HG03565 (cell line): ENCODE data around the gene HNRNPUL1.

Experiments
- ATAC-seq: cut with Tn5 transposase; IDR thresholded peaks from one replicate; pipeline ENCODE4 v1.9.1; 2021; ENCODE audit warnings: mild to moderate bottlenecking, moderate library complexity; ENCODE audit not compliant: unreplicated experiment

HNRNPUL1 gene

DNA sequence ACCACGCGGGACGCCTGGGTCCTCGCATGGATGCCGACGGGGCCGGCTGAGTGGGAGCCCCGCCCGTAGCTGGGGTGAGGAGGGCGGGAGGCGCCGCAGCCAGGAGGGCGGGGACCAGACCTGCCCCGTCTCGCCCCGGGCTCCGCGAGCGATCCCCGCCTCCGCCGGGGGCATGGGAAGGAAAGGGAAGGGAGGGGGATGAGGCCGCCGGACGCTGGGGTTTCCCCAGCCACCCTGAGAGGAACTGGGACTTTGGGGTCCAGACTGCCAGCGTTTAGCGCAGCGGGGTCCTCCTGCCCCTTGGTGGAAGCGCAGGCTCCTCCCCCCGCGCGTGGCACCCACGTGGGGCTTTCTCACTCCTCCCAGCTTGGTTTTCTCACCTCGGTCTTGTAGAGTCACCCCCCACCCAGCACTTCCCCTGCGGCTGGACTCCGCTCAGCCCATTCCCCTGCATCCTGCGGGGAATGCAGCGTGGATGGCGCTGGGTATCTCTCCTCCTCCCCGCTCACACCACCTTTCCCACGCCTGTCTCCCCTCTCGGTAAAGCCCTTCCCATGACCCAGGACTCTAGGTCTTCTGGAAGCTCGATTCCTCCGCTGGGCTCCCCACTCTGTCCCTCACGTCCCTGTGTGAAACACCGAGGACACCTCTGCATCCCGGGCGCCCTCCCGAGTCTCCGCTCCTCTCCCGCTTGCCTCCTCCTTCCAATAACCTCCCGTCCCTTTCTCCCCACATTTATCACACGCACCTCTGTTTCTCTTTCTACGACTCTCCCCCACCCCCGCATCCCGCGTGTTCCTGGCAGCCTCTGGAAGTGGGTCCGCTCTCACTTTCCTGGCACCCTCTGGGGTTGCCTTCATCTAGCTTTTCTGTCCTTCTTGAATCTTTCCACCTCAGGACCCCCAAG lies 87.4 kb downstream of the HNRNPUL1 start:
- ATAC-seq: no peak

DNA sequence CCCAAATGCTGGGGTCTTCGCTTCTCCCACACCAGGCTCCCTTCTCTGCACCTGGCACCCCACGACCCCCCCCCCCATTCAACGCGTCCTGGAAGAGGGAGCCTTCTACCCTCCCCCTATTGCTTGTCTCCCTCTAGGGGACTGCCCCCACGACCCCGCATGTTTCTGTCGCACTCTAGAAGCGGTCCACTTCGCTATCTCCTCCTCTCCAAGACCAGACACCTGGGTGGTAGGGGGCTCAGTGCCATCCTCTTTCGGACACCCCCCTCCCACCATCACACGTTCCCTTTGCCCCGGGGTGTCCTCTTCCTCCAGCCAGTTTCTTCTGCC lies 88.1 kb downstream of the HNRNPUL1 start:
- ATAC-seq: no peak

DNA sequence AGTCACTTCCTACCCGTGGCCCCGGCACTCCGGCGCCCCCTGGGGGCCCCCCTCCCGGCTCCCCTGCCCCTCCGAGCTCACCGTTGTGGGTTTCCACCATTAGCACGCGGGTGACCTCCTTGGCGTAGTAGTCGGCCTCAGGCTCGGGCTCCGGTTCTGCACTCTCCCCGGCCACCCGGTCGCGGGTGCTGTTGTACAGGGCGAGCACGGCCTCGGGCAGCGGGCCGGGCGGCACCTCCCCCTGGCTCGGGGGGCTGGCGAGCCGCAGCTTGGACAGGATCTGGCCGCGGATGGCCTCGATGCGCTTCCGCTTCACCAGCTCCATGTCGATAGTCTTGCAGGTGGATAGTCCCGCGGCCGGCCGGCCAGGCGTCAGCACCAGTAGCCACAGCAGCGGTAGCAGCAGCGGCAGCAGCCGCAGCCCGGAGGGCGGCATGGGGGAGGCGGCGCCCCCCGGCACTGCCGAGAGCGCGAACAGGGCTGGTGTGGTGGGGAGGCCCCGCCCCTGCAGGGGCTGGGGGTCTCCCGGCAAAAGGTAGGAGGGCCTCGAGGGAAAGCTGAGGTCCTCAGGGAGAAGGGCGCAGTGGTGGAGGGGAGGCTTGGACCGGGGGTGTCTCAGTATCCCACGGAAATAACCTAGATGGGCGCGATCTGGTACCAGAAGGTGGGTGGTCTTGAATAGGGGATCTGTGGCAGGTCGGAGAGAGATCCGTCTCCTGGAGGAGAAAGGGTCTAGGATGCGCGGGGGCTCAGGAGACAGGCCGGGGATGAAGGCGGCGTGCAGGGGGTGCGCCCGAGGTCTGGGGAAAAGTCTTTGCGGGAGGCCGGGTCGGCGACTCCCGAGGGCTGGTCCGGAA lies 88.7 kb downstream of the HNRNPUL1 start:
- no peak for ATAC-seq

DNA sequence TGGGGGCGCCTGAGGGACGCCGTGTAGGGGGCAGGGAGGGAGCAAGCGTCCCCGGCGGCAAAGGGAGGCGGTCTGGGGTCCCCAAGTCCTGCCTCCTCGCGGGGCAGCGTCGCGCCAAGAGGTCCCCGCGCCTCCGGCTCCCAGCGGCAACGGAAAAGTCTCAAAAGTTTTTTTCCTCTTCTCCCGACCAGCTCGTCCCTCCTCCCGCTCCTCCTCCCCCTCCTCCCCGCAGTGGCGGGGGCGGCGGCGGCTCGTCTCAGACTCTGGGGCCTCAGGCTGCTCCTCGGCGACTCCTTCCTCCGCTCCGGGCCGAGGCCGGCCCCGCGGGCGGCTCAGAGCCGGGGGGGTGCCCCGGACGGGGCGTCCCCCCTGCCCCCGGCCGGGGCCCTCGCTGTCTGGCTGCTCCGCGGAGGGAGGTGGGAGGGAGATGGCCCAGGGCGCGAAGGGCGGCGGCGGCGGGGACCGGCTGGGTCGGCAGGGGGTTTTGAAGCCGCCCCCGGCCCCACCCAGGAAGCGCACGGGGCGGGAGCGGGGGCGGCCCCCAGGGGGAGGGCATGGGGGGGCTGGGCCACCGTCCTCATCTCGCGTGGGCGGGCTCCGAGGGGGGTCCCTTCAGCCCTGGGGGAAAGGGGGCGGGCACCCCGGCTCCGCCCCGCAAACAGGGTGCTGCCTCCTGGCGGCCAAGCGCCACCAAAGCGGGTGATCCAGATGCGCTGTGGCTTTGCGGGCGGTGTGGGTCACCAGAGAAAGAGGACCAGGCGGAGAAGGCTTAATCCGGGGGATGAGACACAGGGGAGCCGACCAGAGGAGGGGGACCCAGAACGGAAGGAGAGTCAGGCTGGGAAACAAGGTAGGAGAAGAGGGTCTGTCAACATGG lies 89.5 kb downstream of the HNRNPUL1 start, which contains the start of gene TGFB1:
TGFB1 (minus strand) TSS at position 457 of the 877 bp plus-strand sequence. CDS start 878 bp downstream, outside the sequence.
- ATAC-seq: peak; percentile 32

DNA sequence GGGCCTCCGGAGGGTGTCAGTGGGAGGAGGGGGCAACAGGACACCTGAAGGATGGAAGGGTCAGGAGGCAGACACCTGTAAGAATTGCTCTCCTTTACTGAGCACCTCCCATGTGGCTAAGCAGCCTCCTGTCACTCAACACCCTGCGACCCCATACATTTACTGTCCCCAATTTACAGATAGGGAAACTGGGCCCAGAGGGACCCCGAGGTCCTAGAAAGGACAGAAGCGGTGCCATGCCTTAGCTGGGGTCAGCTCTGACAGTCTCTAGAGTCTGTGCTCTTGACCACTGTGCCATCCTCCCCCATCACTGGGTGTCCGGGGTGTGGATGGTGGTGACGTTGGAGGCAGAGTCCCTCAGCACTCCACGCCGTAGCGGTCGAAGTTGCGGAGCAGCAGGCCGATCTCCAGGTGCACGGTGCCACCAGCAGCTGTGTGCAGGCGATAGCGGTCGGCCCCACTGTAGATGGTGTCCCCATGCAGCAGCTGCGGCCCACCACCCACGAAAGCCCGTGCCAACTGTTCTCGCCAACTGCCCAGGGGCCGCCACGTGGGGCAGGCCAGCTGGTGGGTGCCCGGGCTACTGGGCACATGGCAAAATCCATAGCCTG lies 90.3 kb downstream of the HNRNPUL1 start:
- no peak for ATAC-seq

DNA sequence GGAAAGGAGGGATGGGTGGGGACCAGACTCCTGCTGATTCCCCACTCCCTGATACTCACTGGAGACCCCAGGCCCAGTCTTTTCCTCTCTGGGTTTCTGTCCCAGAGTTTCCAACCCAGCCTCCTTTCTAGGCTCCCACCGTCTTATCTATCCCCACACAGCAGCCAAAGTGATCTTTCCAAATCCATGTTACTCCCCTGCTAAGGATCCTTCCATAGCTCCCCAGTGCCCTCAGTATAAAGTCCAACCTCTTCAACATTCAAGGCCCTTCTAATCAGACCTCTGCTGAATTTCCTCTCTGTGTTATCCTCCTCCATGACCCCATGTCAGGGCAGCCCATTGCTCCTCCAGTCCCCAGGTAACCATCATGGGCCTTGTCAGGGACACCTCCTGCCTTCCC lies 90.9 kb downstream of the HNRNPUL1 start:
- ATAC-seq: no peak

DNA sequence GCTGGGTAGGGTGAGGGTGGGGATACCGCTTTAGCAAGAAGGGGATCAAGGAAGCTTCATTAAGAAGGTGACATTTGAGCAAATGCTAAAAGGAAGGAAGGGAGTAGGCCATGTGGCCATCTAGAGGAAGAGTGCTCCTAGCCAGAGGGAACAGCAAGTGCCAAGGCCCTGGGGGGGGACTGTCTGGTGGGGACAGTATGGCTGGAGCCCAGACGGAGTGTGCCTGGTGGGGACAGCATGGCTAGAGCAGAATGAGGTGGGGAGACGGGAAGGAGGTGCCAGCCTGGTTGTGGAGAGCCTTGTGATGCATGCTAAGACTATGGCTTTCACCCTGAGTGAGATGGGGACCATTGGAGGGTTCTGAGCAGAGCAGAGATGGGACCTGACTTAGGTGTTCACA lies 91.6 kb downstream of the HNRNPUL1 start:
- no peak for ATAC-seq

DNA sequence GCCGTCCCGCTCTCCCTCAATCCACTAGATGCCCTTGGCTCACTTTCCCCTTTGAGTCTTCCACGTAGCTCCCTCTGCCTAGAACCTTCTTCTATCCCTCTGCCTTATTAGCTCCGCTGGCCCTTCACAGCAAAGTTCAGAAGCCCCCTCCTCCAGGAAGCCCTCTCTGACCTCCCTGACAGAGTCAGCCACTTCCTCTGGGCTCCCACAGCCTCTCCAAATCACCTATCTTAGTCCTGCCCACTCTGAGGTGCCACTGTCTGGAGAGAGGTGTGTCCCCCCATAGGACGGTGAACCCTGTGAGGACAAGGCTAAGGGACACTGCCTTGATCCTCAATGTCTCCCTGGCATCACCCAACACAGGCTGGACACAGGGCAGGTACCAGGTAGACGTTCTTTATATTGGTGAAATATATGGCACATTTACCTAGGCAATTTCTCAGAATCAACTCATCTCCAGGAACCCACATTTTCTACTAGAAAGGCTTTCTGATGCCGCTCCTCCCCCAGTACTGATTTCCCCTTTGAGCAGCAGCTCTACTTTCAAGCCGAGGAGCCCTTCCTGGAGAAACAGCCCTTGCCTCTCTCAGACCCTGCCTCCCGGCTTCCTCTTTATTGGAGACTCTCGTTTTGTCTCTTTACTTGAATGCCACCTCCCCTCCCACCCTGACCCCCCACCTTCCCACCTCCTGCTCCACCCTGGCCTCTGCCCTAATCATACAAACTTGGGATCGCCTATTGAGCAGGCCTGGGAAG lies 93.0 kb downstream of the HNRNPUL1 start:
- no peak for ATAC-seq
